DND-41 (cell line): ENCODE data around the gene HOXC6.
"Not testable (repeated sequence)": the region's sequence is repeated elsewhere in the genome, so short reads cannot be mapped to it uniquely, and the experiment has no call there.

Experiments
- ATAC-seq: fragments of 200-7000 bp; cut with Tn5 transposase; 3 replicates; pipeline ENCODE4 v1.9.1; 2021; ENCODE audit warnings: low read depth; ENCODE audit not compliant: insufficient read depth
- DNase-seq: peaks from one replicate; pipeline ENCODE4 v3.0.0-alpha.2; 2020
- H2AFZ ChIP-seq: 2 replicates; pipeline ENCODE4 v1.6.0; 2012; ENCODE audit warnings: low read depth, low read length
- H3K27ac ChIP-seq: 2 replicates; pipeline ENCODE4 v1.5.1; 2012; ENCODE audit warnings: low read length, inconsistent platforms
- H3K27me3 ChIP-seq: fragments of 200-600 bp; sonication (generic); 2 replicates; pipeline ENCODE4 v1.6.0; 2012; ENCODE audit warnings: low read length, mild to moderate bottlenecking, inconsistent platforms; ENCODE audit not compliant: insufficient read depth, poor library complexity
- H3K36me3 ChIP-seq: 2 replicates; pipeline ENCODE4 v1.5.1; 2012; ENCODE audit warnings: low read length, inconsistent platforms; ENCODE audit not compliant: insufficient read depth
- H3K4me1 ChIP-seq: 2 replicates; pipeline ENCODE4 v1.5.1; 2012; ENCODE audit warnings: mild to moderate bottlenecking, low read length; ENCODE audit not compliant: insufficient read depth
- H3K4me2 ChIP-seq: 2 replicates; pipeline ENCODE4 v1.6.0; 2012; ENCODE audit warnings: mild to moderate bottlenecking, moderate library complexity, low read length, inconsistent platforms; ENCODE audit not compliant: insufficient read depth
- H3K4me3 ChIP-seq, 2 experiments: fragments of 200-600 bp in 1 of 2; shearing (Covaris generic) in 1 of 2; 2 replicates each; pipeline ENCODE4 v1.5.1; 2012 to 2016; ENCODE audit warnings: inconsistent platforms in 2 of 2, low read length in 2 of 2, mild to moderate bottlenecking in 2 of 2, low read depth in 1 of 2, moderate library complexity in 1 of 2
- H3K79me2 ChIP-seq: 2 replicates; pipeline ENCODE4 v1.6.0; 2012; ENCODE audit warnings: low read length, inconsistent platforms; ENCODE audit not compliant: insufficient read depth
- H3K9ac ChIP-seq: 2 replicates; pipeline ENCODE4 v1.6.0; 2012; ENCODE audit warnings: low read depth, mild to moderate bottlenecking, inconsistent platforms, low read length, moderate library complexity
- H3K9me3 ChIP-seq: 2 replicates; pipeline ENCODE4 v1.5.1; 2012; ENCODE audit warnings: low read length, moderate library complexity, mild to moderate bottlenecking, inconsistent platforms; ENCODE audit not compliant: insufficient read depth, severe bottlenecking
- H4K20me1 ChIP-seq: 2 replicates; pipeline ENCODE4 v1.6.0; 2012; ENCODE audit warnings: low read length; ENCODE audit not compliant: insufficient read depth
- EZH2 ChIP-seq: IDR thresholded peaks from 3 replicates; pipeline ENCODE4 v1.6.1; 2012; ENCODE audit warnings: borderline replicate concordance, low read depth, mild to moderate bottlenecking, moderate library complexity, low read length, inconsistent platforms; ENCODE audit not compliant: severe bottlenecking
- TF ChIP-seq, protein P1 (sequence below): IDR thresholded peaks from 2 replicates; pipeline ENCODE4 v1.5.1; 2012; ENCODE audit warnings: borderline replicate concordance, low read length, moderate library complexity, mild to moderate bottlenecking; ENCODE audit not compliant: poor library complexity, severe bottlenecking; ENCODE audit errors: extremely low read depth

Gene HOXC6

DNA sequence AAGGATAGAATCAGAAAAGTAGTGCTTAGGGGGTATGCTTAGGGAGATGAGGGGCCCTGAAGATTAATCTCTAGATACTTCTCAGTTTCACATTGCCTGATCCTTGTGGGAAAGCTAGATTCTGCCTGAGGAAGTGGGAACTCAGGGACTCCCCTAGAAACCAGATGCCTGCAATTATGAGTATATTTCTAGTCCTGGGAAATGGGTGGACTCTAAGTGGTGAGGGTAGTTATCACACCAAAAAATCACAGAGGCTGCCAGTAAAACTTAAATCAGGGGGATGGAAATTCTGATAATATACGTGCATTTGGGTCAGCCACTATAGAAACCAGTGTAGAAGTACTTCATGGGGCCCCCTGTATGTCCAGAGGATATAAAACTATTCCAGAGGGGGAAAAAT, 43.7 kb downstream of the HOXC6 start:
- no peak for ATAC-seq
- Histone ChIP-seq H3K4me3 (no peak overlapping the region), H3K9ac (no peak overlapping the region), H3K4me1 (no peaks in the 10 kb centered on the region), H2AFZ (no peak overlapping the region), H3K27me3 (peaks cover 6% of the 10 kb centered on the region), H3K4me2 (no peak overlapping the region), H3K27ac (no peak overlapping the region), H3K36me3 (no peaks in the 10 kb centered on the region), H4K20me1 (no peaks in the 10 kb centered on the region), H3K79me2 (no peaks in the 10 kb centered on the region), H3K9me3 (no peaks in the 10 kb centered on the region)
- DNase-seq = no peak
- no peak for TF ChIP-seq EZH2
- TF ChIP-seq, protein P1, sequence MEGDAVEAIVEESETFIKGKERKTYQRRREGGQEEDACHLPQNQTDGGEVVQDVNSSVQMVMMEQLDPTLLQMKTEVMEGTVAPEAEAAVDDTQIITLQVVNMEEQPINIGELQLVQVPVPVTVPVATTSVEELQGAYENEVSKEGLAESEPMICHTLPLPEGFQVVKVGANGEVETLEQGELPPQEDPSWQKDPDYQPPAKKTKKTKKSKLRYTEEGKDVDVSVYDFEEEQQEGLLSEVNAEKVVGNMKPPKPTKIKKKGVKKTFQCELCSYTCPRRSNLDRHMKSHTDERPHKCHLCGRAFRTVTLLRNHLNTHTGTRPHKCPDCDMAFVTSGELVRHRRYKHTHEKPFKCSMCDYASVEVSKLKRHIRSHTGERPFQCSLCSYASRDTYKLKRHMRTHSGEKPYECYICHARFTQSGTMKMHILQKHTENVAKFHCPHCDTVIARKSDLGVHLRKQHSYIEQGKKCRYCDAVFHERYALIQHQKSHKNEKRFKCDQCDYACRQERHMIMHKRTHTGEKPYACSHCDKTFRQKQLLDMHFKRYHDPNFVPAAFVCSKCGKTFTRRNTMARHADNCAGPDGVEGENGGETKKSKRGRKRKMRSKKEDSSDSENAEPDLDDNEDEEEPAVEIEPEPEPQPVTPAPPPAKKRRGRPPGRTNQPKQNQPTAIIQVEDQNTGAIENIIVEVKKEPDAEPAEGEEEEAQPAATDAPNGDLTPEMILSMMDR = no peak

DNA sequence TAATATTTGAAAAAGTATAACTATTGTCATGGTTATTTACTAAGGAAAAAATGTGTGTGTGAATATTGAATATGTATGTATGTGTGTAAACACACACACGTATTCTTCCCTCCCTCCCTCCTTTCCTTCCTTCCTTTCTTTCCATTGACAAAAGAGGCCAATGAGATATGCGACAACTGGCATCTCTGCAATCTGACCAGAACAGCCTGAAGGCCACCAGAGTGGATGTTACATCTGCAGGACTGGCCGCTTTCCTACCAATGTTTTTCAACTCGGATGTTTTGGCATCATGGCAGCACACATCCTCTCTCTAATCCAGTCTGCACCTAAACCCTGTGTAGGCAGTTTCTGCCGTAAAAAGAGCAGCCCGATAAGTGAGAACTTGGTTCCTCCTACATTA, 46.1 kb downstream of the HOXC6 start:
- Histone ChIP-seq H3K36me3 (no peaks in the 10 kb centered on the region), H2AFZ (no peak overlapping the region), H3K27me3 (peaks cover 4% of the 10 kb centered on the region), H3K9me3 (no peaks in the 10 kb centered on the region), H4K20me1 (no peaks in the 10 kb centered on the region), H3K4me1 (no peaks in the 10 kb centered on the region), H3K4me2 (no peak overlapping the region), H3K9ac (no peak overlapping the region), H3K4me3 (no peak overlapping the region), H3K79me2 (no peaks in the 10 kb centered on the region), H3K27ac (no peak overlapping the region)
- TF ChIP-seq, protein P1 = no peak
- TF ChIP-seq EZH2 = no peak
- DNase-seq (no peak), ATAC-seq (no peak)

DNA sequence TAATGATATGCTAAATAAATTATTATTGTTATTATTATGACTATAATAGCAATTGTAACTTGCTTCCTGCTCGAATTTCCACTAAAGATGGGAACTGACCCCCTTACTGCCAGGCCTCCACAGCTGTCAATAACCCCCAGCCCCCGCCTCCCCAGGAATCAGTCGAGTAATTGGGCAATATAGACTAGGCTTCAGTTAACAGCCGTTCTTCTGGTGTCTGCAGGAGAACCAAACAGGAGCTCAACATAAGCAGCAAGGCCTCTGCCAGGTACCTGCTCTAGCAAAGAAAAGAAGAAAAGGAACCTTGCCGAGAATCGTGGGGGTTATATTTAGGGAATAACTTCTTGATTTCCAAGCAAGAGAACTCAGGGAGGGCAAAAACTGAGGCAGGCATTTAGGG, 47.2 kb downstream of the HOXC6 start:
- no peak overlapping the region for H2AFZ ChIP-seq
- no peak overlapping the region for H3K4me2 ChIP-seq
- H3K36me3 ChIP-seq = no peaks in the 10 kb centered on the region
- TF ChIP-seq, protein P1 = no peak
- no peak for TF ChIP-seq EZH2
- H3K4me1 ChIP-seq = peaks cover 4% of the 10 kb centered on the region
- no peaks in the 10 kb centered on the region for H3K79me2 ChIP-seq
- ATAC-seq (no peak), DNase-seq (no peak)
- H3K9ac ChIP-seq = no peak overlapping the region
- no peaks in the 10 kb centered on the region for H4K20me1 ChIP-seq
- H3K27me3 ChIP-seq = no peaks in the 10 kb centered on the region
- no peak overlapping the region for H3K4me3 ChIP-seq
- H3K27ac ChIP-seq = no peak overlapping the region
- H3K9me3 ChIP-seq = no peaks in the 10 kb centered on the region

DNA sequence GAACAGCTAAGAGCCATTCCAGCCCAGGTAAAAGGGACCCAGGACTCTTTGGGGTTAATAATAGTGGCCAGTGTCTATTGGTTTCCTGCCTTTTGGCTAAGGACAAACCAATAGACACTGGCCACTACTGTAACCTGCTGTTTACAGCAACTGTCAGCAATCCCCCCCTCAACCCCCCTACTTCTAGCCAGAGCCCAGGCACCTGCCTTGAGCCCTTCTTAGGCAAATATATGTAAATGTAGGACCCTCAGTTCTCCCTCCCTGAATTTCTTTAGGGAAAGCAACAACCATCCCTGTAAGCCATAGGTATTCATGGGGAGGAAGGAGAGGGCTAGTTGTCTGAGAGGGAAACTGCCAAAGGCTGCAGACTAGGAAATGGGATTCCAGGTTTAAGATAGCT, 47.7 kb downstream of the HOXC6 start:
- Histone ChIP-seq H3K27me3 (no peaks in the 10 kb centered on the region), H4K20me1 (no peaks in the 10 kb centered on the region)

DNA sequence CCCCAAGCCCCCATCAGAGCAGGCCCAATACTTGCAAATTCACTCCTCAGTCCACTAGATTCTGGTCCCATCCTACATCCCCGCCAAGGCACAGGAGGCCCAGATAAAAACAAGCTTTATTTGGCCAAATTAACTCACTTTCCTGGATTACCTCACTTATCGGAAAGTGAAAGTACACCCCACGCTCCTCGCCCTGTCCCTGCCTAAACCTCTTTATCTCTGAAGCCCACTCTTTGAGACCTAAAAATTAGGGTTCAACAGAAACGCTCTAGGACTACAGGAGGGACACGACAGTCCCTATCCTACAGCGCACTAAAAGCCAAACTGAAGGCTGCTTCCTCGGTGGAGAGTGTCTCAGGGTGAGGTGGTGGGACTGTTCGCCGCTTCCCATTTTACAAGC, 49.6 kb downstream of the HOXC6 start:
- not testable (repeated sequence) for H3K27me3 ChIP-seq, ATAC-seq

More for the DNA sequence above, 47.7 kb downstream of the HOXC6 start:
- Histone ChIP-seq H3K4me3 (no peak overlapping the region), H3K36me3 (no peaks in the 10 kb centered on the region), H3K4me1 (peaks cover 9% of the 10 kb centered on the region), H3K27ac (no peak overlapping the region), H3K9ac (no peak overlapping the region), H3K4me2 (no peak overlapping the region), H2AFZ (no peak overlapping the region), H3K79me2 (no peaks in the 10 kb centered on the region), H3K9me3 (no peaks in the 10 kb centered on the region)
- DNase-seq (no peak), ATAC-seq (no peak)
- TF ChIP-seq EZH2 = no peak
- TF ChIP-seq, protein P1 = no peak

More for the DNA sequence above, 49.6 kb downstream of the HOXC6 start:
- H3K79me2 ChIP-seq, H3K9ac ChIP-seq, H3K4me2 ChIP-seq, H2AFZ ChIP-seq, H3K36me3 ChIP-seq, H4K20me1 ChIP-seq, DNase-seq, H3K27ac ChIP-seq, H3K9me3 ChIP-seq, H3K4me3 ChIP-seq: not testable (repeated sequence)
- peaks cover 14% of the 10 kb centered on the region for H3K4me1 ChIP-seq
